GM18861 (cell line): ENCODE data around the gene PPP2R2C.

ENCODE experiments used
- ATAC-seq: cut with Tn5 transposase; IDR thresholded peaks from one replicate; pipeline ENCODE4 v1.9.1; 2021; ENCODE audit not compliant: unreplicated experiment

PPP2R2C gene

DNA sequence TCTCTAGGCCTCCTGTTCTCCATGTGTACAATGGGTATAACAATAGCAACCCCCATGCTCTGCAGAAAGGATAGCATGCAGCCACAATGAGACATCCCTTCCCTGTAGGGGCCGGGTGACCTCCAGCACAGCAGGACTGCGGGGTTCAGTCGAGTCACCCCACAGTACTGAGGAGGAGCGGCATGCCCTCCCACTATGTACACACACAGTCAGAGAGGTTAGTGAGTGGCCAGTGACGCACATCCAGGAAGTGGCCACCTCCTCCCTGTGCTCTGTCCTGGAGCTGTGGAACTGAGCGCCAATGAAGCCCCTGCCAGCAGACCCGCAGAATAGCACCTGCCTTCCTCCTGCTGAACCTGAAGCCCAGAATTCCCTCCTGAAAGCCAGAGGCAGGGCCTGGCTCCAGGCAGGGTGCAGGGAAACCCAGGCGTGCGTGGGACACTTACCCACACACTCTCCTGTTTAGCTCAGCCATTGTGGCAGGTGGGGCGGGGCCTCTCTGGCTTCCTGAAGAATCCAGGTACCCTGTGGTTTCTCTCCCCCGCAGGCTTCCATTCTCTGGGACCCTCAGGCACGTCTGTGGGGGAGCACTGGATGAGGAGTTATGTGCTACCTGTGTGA is 152.8 kb downstream of the PPP2R2C start:
- no peak for ATAC-seq

GRCh38 chr4:6318206-6318605 is 154.2 kb downstream of the PPP2R2C start:
- no peak for ATAC-seq

GRCh38 chr4:6316461-6317003 is 155.9 kb downstream of the PPP2R2C start:
- no peak for ATAC-seq

DNA sequence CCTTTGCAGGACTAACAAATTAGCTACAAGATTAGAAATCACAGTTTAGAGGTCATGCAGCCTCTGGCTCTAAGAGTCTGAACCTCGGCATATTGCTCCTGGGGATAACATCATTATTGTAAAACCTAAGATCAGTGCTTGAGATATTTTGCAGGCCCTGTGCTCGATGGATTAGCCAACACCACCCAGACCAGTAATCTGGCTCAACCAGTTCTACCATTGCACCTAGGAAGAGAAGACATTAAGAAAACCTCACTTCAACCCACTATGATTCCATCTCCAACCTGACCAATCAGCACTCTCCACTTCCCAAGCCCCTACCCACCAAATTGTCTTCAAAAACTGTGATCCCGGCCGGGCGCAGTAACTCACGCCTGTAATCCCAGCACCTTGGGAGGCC is 159.2 kb downstream of the PPP2R2C start:
- no peak for ATAC-seq

- no peak for ATAC-seq
Measured at GRCh38 chr4:6309777-6310176, 162.6 kb downstream of the PPP2R2C start.

DNA sequence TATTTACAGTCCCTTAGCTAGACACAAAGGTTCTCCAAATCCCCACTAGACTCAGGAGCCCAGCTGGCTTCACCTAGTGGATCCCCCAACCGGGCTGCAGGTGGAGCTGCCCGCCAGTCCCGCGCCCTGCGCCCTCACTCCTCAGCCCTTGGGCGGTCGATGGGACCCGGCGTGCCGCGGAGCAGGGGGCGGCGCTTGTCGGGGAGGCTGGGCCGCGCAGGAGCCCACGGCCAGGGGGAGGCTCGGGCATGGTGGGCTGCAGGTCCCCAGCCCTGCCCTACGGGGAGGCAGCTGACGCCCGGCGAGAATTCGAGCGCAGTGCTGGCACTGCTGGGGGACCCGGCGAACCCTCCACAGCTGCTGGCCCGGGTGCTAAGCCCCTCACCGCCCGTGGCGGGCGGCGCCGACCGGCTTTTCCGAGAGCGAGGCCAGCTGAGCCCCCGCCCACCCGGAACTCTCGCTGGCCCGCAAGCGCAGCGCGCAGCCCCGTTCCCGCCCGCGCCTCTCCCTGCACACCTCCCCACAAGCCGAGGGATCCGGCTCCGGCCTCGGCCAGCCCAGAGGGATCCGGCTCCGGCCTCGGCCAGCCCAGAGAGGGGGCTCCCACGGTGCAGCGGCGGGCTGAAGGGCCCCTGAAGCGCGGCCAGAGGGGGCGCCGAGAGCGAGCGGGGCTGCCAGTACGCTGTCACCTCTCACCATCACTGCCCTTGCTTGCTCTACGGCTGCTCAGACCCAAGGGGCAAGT is 163.3 kb downstream of the PPP2R2C start:
- no peak for ATAC-seq

GRCh38 chr4:6307891-6308290 is 164.5 kb downstream of the PPP2R2C start:
- no peak for ATAC-seq

DNA sequence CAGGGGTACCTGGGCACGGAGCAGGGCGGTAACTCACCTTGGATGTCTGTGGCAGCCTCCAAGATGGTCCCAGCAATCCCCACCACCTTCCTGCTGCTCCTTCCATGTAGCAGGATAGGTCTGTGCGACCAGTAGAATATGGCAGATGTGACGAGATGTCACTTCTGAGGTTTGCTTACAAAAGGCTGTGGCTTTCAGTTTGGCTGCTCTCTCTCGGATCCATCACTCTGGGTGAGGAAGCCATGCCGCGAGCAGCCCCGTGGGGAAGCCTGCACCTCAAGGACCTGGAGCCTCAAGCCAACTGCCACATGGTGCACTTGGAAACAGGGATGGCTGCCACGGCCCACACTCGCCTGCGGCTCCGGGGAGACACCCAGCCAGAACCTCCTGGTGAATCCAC is 165.2 kb downstream of the PPP2R2C start:
- no peak for ATAC-seq

- ATAC-seq: no peak
Measured at GRCh38 chr4:6306299-6306698, 166.1 kb downstream of the PPP2R2C start.

DNA sequence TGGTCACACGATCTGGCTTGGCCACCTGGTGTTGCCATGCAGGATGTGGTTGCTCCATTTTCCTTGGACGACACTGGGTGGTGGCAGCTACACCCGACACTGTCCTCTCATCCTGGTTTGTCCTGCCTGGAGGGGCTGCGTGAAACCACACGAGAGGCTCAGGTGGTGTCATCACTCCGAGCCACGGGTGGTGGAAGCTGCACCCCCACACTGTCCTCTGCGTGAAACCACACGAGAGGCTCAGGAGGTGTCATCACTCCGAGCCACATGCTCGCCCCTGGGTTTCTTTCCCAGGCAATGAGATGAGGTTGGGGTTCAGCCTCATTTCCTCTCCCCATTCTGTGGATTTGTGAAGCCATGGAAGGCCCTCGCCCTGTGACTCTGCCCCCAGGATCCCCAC is 168.5 kb downstream of the PPP2R2C start:
- no peak for ATAC-seq

DNA sequence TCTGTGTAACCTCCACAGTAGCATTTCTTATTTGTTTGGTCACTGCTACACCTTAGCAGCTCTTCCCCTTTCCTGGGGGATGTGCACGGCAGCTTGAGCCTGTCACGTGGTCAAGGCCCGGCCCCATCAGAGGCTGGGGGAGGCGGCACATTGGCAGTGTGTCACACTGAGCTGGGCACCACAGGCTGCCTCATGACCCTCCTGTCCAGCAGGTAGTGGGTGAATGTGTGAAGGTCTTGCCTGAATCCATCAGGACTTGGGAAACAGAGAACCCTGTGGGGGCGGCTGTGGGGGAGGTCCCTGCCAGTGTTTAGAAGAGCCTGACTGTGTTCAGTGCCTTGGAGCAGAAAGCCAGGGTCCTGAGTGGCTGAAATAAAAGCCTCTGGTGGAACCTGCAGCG is 169.5 kb downstream of the PPP2R2C start:
- ATAC-seq: no peak

- no peak for ATAC-seq
Measured at GRCh38 chr4:6301732-6302442, 170.5 kb downstream of the PPP2R2C start.

DNA sequence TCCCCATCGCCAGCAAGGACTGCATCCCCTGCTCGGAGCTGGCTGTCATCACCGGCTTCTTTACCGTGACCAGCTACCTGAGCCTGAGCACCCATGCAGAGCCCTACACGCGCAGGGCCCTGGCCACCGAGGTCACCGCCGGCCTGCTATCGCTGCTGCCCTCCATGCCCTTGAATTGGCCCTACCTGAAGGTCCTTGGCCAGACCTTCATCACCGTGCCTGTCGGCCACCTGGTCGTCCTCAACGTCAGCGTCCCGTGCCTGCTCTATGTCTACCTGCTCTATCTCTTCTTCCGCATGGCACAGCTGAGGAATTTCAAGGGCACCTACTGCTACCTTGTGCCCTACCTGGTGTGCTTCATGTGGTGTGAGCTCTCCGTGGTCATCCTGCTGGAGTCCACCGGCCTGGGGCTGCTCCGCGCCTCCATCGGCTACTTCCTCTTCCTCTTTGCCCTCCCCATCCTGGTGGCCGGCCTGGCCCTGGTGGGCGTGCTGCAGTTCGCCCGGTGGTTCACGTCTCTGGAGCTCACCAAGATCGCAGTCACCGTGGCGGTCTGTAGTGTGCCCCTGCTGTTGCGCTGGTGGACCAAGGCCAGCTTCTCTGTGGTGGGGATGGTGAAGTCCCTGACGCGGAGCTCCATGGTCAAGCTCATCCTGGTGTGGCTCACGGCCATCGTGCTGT is 171.2 kb downstream of the PPP2R2C start:
- ATAC-seq: no peak

- no peak for ATAC-seq
Measured at GRCh38 chr4:6300359-6300758, 172.1 kb downstream of the PPP2R2C start.

- no peak for ATAC-seq
Measured at GRCh38 chr4:6299875-6300274, 172.5 kb downstream of the PPP2R2C start.

- no peak for ATAC-seq
Measured at GRCh38 chr4:6298852-6299251, 173.6 kb downstream of the PPP2R2C start.

DNA sequence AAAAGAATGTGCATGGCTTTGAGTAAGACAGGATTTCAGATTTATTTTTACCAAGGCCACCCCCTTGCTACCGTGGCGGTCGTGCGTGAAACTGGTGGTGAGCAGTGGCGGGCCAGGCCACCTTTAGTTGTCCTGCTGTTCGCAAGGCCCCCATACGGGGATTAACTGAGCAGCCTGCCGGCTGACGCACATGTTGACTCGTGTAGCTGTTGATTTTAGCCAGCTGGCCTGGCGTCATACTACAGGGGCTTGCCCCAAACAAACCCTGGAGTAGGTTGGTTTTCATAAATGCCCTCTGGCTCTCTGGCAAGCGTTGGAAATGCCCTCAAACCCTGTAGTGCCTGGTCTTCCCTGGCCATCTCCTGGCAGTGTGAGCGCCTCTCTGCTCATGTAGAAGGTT is 174.4 kb downstream of the PPP2R2C start:
- no peak for ATAC-seq

GRCh38 chr4:6297266-6297815 is 175.1 kb downstream of the PPP2R2C start:
- no peak for ATAC-seq

- ATAC-seq: no peak
Measured at GRCh38 chr4:6296026-6296425, 176.4 kb downstream of the PPP2R2C start.

- ATAC-seq: no peak
Measured at GRCh38 chr4:6295495-6295894, 176.9 kb downstream of the PPP2R2C start.
